ENCODE results near the gene AEN. TPM values are rescaled to one million over a fixed set of nuclear protein-coding genes. Genes with fewer than 3 reads are reported as not detected.

The AEN gene
- total RNA-seq, 1 donor from 2014 or later, result 33.0 TPM

DNA sequence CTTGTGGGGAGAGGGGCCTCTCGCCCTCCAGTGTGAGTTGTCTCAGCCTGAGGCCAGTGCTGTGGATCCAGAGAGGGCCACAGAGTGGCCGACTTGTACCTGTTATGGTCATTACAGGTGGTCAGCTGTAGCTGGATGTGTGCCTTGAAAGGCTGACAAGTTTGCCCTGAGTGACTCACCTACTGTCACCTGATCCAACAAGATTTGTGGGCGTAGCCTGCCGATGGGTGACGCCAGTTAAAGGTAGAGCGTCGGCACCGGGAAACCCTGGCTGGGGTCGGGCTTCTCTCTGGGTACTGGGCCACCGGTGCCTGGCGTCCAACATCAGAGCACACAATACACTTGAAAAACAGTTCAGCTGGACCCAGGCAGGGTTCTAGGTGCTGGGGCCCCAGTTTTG lies 14.9 kb downstream of the AEN start:
- Mint-ChIP-seq H3K4me1 (peaks cover 6% of the 10 kb centered on the region), H3K27ac (no peak overlapping the region), H3K36me3 (peaks cover 17% of the 10 kb centered on the region), H3K27me3 (ENCODE audit: low read depth) (no peaks in the 10 kb centered on the region), H3K9me3 (no peaks in the 10 kb centered on the region), H3K4me3 (no peak overlapping the region)
- TF ChIP-seq, protein P1, sequence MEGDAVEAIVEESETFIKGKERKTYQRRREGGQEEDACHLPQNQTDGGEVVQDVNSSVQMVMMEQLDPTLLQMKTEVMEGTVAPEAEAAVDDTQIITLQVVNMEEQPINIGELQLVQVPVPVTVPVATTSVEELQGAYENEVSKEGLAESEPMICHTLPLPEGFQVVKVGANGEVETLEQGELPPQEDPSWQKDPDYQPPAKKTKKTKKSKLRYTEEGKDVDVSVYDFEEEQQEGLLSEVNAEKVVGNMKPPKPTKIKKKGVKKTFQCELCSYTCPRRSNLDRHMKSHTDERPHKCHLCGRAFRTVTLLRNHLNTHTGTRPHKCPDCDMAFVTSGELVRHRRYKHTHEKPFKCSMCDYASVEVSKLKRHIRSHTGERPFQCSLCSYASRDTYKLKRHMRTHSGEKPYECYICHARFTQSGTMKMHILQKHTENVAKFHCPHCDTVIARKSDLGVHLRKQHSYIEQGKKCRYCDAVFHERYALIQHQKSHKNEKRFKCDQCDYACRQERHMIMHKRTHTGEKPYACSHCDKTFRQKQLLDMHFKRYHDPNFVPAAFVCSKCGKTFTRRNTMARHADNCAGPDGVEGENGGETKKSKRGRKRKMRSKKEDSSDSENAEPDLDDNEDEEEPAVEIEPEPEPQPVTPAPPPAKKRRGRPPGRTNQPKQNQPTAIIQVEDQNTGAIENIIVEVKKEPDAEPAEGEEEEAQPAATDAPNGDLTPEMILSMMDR (IDR thresholded peaks at IDR 0.05; ENCODE audit: unreplicated experiment), result no peak
- DNase-seq (ENCODE audit: low spot score in 2 of 2, unreplicated experiment in 2 of 2), result no peak

DNA sequence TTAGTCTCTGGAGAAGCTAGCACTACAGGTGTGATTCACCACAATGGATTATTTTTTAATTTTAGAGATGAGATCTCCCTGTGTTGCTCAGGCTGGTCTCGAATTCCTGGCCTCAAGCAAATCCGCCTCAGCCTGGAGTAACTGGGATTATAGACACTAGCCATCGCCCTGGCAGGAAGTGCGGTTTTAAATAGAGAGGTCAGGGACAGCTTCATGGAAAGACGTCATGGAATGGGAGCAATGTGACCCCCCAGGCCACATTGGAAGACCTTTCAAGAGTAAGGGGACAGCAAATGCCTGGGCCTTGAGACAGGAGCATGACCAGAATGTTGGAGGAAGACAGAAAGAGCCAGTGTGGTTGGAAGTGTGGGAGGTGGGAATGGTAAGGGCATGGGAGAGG lies 15.5 kb downstream of the AEN start:
- Mint-ChIP-seq H3K36me3 (peaks cover 14% of the 10 kb centered on the region), H3K9me3 (no peaks in the 10 kb centered on the region), H3K4me3 (no peak overlapping the region), H3K27me3 (ENCODE audit: low read depth) (no peaks in the 10 kb centered on the region), H3K27ac (no peak overlapping the region), H3K4me1 (peaks cover 6% of the 10 kb centered on the region)
- no peak for DNase-seq (ENCODE audit: low spot score in 2 of 2, unreplicated experiment in 2 of 2)
- TF ChIP-seq, protein P1 (IDR thresholded peaks at IDR 0.05; ENCODE audit: unreplicated experiment), result no peak

DNA sequence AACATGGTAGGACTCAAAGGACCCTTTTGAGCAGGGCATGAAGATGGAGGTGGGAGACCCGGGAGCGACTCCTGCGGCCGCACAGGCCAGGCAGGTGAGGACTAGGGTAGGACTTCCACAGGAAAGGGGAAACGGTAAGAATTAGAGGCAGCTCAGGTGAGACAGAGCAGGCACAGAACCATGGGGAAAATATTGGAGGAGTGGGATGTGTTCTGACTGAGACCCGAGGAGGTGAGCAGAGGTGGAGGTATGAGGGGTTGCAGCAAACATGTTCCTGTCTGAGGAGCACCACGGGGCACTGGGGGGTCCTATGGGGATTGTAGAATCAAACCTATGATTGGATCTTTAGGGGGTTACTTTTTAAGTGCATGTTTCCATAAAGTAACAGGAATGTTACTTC lies 16.3 kb downstream of the AEN start:
- TF ChIP-seq, protein P1 (IDR thresholded peaks at IDR 0.05; ENCODE audit: unreplicated experiment), result no peak
- Mint-ChIP-seq H3K9me3 (no peaks in the 10 kb centered on the region), H3K36me3 (peaks cover 8% of the 10 kb centered on the region), H3K4me3 (no peak overlapping the region), H3K4me1 (peaks cover 6% of the 10 kb centered on the region), H3K27me3 (ENCODE audit: low read depth) (no peaks in the 10 kb centered on the region), H3K27ac (peak overlapping the region; percentile 14)
- no peak for DNase-seq (ENCODE audit: low spot score in 2 of 2, unreplicated experiment in 2 of 2)

DNA sequence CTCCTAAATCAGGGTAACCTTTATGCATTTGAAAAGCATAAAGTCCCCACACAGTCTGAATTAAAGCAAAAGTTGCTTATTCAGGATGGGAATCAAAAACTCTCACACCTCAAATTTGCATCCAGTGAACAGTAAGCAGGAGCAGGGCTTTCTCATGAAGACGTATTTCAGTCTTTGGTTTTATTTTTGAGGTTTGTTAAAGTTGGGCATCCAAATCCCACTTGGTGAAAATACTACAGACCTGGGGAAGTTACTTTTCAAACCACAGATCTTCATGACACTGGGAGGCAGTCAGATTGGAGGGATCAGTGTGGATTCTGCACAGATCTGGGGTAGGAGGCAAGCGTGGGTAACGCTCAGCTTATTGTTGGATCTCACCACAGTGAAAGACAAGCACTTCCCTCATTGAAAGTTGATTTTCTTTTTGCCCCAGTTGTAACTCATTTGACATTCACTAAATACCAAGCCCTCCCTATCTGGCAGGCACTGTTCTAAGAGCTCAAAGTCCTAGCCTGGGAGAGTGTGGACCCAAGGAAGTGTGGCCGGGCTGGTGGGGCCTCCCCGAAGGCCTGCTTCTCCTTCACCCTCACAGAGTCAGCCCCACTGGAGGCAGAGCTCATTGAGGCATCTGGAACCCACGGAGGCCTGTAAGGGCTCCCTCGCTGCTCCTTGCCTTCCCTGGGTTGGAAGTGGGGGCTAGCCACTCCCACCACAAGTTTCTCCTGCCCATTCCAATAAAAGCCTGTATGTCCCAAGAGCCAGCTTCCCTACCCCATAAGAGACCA lies 16.9 kb downstream of the AEN start:
- TF ChIP-seq, protein P1 (IDR thresholded peaks at IDR 0.05; ENCODE audit: unreplicated experiment), result no peak
- Mint-ChIP-seq H3K36me3 (peaks cover 6% of the 10 kb centered on the region), H3K9me3 (no peaks in the 10 kb centered on the region), H3K4me1 (peaks cover 6% of the 10 kb centered on the region), H3K27me3 (ENCODE audit: low read depth) (no peaks in the 10 kb centered on the region), H3K4me3 (peak overlapping the region; percentile 43), H3K27ac (peak overlapping the region; percentile 14)
- no peak for DNase-seq (ENCODE audit: low spot score in 2 of 2, unreplicated experiment in 2 of 2)

DNA sequence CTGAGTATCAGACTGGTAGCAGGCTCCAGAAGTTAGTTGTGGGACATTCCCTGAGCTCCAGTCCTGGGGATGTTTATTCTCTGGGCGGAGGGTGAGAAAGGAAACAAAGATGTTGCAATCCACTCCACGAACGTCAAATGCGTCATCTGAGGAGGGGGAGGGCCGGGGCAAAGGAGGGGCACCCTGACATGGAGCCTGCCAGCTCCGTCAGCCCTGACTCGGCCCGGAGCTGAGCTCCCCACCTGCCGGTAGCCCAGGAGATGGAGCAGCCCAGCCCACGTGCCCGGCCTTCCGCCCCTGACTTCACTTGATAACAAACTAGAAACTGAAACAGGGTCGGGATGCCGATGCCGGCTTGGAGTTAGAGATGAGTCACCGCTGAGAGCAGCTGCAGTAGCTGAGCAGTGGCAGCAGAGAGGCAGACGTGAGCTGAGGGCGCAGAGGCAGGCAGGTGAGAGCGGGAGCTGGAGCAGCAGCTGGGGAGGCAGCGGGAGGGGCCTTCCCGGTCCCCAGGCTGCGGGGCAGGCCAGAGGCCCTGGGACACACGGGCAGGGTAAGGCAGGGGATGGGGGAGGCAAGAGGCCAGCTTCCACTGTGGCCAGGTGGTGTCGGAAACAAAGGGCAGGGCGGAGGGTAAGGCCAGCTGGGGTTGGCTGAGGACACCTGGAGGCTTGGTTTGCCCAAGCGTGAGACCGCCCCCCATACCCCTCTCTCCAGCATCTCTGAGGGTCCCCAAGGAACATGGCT lies 17.7 kb downstream of the AEN start, which contains the start of gene ISG20:
Gene ISG20, plus strand, starts transcription at position 391 of the 747 bp plus-strand sequence. Its CDS starts 351 bp downstream, at position 742.
- Mint-ChIP-seq H3K27ac (peak within 1 kb of the TSS; percentile 14), H3K9me3 (no peaks in the 10 kb centered on the region), H3K4me3 (peak within 1 kb of the TSS; percentile 43), H3K36me3 (peaks cover 3% of the 10 kb centered on the region), H3K27me3 (ENCODE audit: low read depth) (no peaks in the 10 kb centered on the region), H3K4me1 (peaks cover 6% of the 10 kb centered on the region)
- DNase-seq (ENCODE audit: low spot score in 2 of 2, unreplicated experiment in 2 of 2), result peak; percentile 48 to 74
- TF ChIP-seq, protein P1 (IDR thresholded peaks at IDR 0.05; ENCODE audit: unreplicated experiment), result no peak

Measured in mesothelial cell of epicardium (in vitro differentiated cells).